ENCODE data around the gene MEIKIN.
"Not testable (repeated sequence)": the region's sequence is repeated elsewhere in the genome, so short reads cannot be mapped to it uniquely, and the experiment has no call there.

The MEIKIN gene

DNA sequence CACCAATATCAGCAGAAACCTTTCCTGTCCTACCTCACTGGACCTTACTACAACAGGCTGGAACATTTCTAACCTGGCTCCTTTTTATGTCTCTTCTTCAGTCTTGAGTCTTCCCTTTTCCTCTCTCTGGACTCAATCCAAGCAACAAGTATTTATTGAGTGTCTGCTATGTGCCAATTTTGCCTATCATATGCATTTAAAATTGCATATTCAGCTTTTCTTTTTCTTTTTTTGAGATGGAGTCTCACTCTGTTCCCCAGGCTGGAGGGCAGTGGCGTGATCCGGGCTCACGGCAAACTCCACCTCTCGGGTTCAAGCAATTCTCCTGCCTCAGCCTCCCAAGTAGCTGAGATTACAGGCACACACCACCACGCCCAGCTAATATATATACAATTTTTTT is 65.8 kb downstream of the MEIKIN start:
- Histone ChIP-seq H3K27ac (no peak overlapping the region), H3K9me3 (ENCODE audit: control insufficient read depth, low read length) (no peaks in the 10 kb centered on the region), H3K4me2 (ENCODE audit: low read length) (no peak overlapping the region), H3K9ac (no peak overlapping the region), H3K27me3 (ENCODE audit: control insufficient read depth, insufficient read depth, low read length) (no peaks in the 10 kb centered on the region), H3K4me1 (no peaks in the 10 kb centered on the region), H2AFZ (no peak overlapping the region), H3K79me2 (no peaks in the 10 kb centered on the region), H3K36me3 (ENCODE audit: control insufficient read depth, insufficient read depth, low read length) (no peaks in the 10 kb centered on the region), H3K4me3 (ENCODE audit: low read depth, low read length) (no peak overlapping the region)
- TF ChIP-seq, protein P1, sequence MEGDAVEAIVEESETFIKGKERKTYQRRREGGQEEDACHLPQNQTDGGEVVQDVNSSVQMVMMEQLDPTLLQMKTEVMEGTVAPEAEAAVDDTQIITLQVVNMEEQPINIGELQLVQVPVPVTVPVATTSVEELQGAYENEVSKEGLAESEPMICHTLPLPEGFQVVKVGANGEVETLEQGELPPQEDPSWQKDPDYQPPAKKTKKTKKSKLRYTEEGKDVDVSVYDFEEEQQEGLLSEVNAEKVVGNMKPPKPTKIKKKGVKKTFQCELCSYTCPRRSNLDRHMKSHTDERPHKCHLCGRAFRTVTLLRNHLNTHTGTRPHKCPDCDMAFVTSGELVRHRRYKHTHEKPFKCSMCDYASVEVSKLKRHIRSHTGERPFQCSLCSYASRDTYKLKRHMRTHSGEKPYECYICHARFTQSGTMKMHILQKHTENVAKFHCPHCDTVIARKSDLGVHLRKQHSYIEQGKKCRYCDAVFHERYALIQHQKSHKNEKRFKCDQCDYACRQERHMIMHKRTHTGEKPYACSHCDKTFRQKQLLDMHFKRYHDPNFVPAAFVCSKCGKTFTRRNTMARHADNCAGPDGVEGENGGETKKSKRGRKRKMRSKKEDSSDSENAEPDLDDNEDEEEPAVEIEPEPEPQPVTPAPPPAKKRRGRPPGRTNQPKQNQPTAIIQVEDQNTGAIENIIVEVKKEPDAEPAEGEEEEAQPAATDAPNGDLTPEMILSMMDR (IDR thresholded peaks at IDR 0.05): no peak

DNA sequence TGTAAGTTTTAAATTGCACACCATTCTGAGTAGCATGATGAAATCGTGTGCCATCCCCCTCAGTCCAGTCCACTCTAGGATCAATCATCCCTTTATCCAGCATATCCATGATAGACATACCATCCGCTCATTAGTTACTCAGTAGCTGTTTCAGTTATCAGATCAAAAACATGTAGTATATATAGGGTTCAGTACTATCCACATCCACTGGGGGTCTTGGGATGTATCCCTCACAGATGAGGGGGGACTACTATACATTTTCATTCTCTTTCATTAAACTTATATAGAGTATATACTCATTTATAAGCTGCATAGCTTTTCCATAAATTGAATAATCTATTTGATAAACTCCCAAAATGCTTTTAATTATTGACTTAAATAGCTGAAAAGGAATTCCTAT is 67.6 kb downstream of the MEIKIN start:
- TF ChIP-seq, protein P1 (IDR thresholded peaks at IDR 0.05): no peak
- Histone ChIP-seq H3K9me3 (ENCODE audit: control insufficient read depth, low read length) (no peaks in the 10 kb centered on the region), H3K27ac (no peak overlapping the region), H3K36me3 (ENCODE audit: control insufficient read depth, insufficient read depth, low read length) (no peaks in the 10 kb centered on the region), H3K4me2 (ENCODE audit: low read length) (no peak overlapping the region), H3K27me3 (ENCODE audit: control insufficient read depth, insufficient read depth, low read length) (no peaks in the 10 kb centered on the region), H3K79me2 (no peaks in the 10 kb centered on the region), H3K9ac (no peak overlapping the region), H2AFZ (no peak overlapping the region), H3K4me3 (ENCODE audit: low read depth, low read length) (no peak overlapping the region), H3K4me1 (no peaks in the 10 kb centered on the region)

DNA sequence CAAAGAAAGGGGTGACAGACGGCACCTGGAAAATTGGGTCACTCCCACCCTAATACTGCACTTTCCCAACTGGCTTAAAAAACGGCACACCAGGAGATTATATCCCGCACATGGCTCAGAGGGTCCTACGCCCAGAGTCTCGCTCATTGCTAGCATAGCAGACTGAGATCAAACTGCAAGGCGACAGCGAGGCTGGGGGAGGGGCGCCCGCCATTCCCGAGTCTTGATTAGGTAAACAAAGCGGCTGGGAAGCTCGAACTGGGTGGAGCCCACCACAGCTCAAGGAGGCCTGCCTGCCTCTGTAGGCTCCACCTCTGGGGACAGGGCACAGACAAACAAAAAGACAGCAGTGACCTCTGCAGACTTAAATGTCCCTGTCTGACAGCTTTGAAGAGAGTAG is 74.2 kb downstream of the MEIKIN start:
- not testable (repeated sequence) for H3K27me3 ChIP-seq (ENCODE audit: control insufficient read depth, insufficient read depth, low read length); H3K4me1 ChIP-seq; H3K4me2 ChIP-seq (ENCODE audit: low read length)

DNA sequence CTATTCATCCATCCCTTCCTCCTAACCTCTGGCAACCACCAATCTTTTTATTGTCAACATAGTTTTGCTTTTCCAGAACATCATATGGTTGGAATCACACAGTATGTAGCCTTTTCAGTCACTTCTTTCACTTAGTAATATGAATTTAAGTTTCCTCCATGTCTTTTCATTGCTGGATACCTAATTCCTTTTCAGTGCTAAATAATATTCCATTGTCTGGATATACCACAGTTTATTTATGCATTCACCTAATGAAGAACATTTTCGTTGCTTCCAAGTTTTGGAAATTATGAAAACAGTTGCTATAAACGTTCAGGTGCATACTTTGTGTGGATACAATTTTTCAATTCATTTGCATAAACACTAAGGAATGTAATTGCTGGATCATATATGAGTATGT is 77.9 kb downstream of the MEIKIN start:
- no peaks in the 10 kb centered on the region for H3K79me2 ChIP-seq
- H3K9me3 ChIP-seq (ENCODE audit: control insufficient read depth, low read length): no peaks in the 10 kb centered on the region
- TF ChIP-seq, protein P1 (IDR thresholded peaks at IDR 0.05): no peak

More for the DNA sequence above, 74.2 kb downstream of the MEIKIN start:
- H3K27ac ChIP-seq; H2AFZ ChIP-seq; H3K9me3 ChIP-seq (ENCODE audit: control insufficient read depth, low read length); H3K9ac ChIP-seq; H3K36me3 ChIP-seq (ENCODE audit: control insufficient read depth, insufficient read depth, low read length); H3K4me3 ChIP-seq (ENCODE audit: low read depth, low read length); H3K79me2 ChIP-seq: not testable (repeated sequence)

DNA sequence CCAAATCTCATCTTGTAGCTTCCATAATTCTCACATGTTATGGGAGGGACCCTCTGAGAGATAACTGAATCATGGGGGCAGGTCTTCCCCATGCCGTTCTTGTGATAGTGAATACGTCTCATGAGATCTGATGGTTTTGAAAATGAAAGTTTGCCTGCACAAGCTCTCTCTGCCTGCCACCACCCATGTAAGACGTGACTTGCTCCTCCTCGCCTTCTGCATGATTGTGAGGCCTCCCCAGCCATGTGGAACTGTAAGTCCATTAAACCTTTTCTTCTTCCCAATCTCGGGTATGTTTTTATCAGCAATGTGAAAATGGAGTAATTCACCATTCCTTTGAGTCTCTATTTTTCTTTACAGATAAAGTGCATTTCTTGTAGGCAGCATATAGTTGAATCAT is 81.8 kb downstream of the MEIKIN start:
- Histone ChIP-seq H3K36me3 (ENCODE audit: control insufficient read depth, insufficient read depth, low read length) (no peaks in the 10 kb centered on the region), H3K27ac (no peak overlapping the region), H3K9me3 (ENCODE audit: control insufficient read depth, low read length) (no peaks in the 10 kb centered on the region), H3K27me3 (ENCODE audit: control insufficient read depth, insufficient read depth, low read length) (no peaks in the 10 kb centered on the region), H2AFZ (no peak overlapping the region), H3K79me2 (no peaks in the 10 kb centered on the region), H3K9ac (no peak overlapping the region), H3K4me1 (no peaks in the 10 kb centered on the region), H3K4me3 (ENCODE audit: low read depth, low read length) (no peak overlapping the region), H3K4me2 (ENCODE audit: low read length) (no peak overlapping the region)
- TF ChIP-seq, protein P1 (IDR thresholded peaks at IDR 0.05): no peak

More for the DNA sequence above, 77.9 kb downstream of the MEIKIN start:
- no peak overlapping the region for H3K27ac ChIP-seq
- H3K27me3 ChIP-seq (ENCODE audit: control insufficient read depth, insufficient read depth, low read length): no peaks in the 10 kb centered on the region
- H3K4me2 ChIP-seq (ENCODE audit: low read length): no peak overlapping the region
- H3K4me1 ChIP-seq: no peaks in the 10 kb centered on the region
- H3K36me3 ChIP-seq (ENCODE audit: control insufficient read depth, insufficient read depth, low read length): no peaks in the 10 kb centered on the region
- no peak overlapping the region for H3K4me3 ChIP-seq (ENCODE audit: low read depth, low read length)
- no peak overlapping the region for H3K9ac ChIP-seq
- no peak overlapping the region for H2AFZ ChIP-seq
